ENCODE measurements around the gene PAK5.

PAK5 gene

DNA sequence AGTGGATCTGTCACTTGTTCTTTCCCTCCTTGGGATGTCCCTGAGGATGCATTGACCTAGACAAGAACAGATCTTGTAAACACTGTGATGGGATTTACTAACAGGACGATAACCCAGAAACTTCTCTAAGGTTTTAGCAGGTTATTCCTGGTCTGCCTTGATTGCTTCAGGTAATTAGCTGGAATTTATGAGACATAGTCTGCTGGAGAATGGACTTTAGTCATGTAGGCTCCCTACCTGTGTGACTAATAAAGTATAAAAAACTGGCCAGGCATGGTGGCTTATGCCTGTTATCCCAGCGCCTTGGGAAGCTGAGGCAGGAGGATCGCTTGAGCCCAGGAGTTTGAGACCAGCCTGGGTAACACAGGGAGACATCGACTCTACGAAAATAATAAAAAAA is 96.1 kb downstream of the PAK5 start:
- POLR2A ChIA-PET: no interaction called here
- CTCF ChIA-PET: interaction anchor here (1.3 kb wide), 1 partner anchor 11 kb away, joined by 3 read pairs; no protein-coding TSS in a partner anchor
- no peak for DNase-seq (ENCODE audit: extremely low spot score)
- TF ChIP-seq, protein P1, sequence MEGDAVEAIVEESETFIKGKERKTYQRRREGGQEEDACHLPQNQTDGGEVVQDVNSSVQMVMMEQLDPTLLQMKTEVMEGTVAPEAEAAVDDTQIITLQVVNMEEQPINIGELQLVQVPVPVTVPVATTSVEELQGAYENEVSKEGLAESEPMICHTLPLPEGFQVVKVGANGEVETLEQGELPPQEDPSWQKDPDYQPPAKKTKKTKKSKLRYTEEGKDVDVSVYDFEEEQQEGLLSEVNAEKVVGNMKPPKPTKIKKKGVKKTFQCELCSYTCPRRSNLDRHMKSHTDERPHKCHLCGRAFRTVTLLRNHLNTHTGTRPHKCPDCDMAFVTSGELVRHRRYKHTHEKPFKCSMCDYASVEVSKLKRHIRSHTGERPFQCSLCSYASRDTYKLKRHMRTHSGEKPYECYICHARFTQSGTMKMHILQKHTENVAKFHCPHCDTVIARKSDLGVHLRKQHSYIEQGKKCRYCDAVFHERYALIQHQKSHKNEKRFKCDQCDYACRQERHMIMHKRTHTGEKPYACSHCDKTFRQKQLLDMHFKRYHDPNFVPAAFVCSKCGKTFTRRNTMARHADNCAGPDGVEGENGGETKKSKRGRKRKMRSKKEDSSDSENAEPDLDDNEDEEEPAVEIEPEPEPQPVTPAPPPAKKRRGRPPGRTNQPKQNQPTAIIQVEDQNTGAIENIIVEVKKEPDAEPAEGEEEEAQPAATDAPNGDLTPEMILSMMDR (IDR thresholded peaks at IDR 0.05; ENCODE audit: control extremely low read depth, extremely low read depth, low read depth, missing control alignments): no peak

- ChIA-PET POLR2A (no interaction called here), CTCF (interaction anchor here (1.2 to 1.6 kb wide), 2 partner anchors 9 to 124 kb away, joined by 3 to 5 read pairs; no protein-coding TSS in a partner anchor)
- TF ChIP-seq, protein P1 (IDR thresholded peaks at IDR 0.05; ENCODE audit: control extremely low read depth, extremely low read depth, low read depth, missing control alignments): no peak
- DNase-seq (ENCODE audit: extremely low spot score): no peak
These were observed 96.9 kb downstream of the PAK5 start for GRCh38 chr20:9741996-9742395.

- POLR2A ChIA-PET: no interaction called here
- CTCF ChIA-PET: interaction anchor here (1.2 to 1.6 kb wide), 2 partner anchors 8 to 123 kb away, joined by 3 to 5 read pairs; no protein-coding TSS in a partner anchor
- no peak for DNase-seq (ENCODE audit: extremely low spot score)
- TF ChIP-seq, protein P1 (IDR thresholded peaks at IDR 0.05; ENCODE audit: control extremely low read depth, extremely low read depth, low read depth, missing control alignments): no peak
These were observed 98.4 kb downstream of the PAK5 start for GRCh38 chr20:9740486-9740885.

GRCh38 chr20:9739991-9740390 is 98.9 kb downstream of the PAK5 start:
- TF ChIP-seq, protein P1 (IDR thresholded peaks at IDR 0.05; ENCODE audit: control extremely low read depth, extremely low read depth, low read depth, missing control alignments): no peak
- CTCF ChIA-PET: no interaction called here
- no peak for DNase-seq (ENCODE audit: extremely low spot score)

DNA sequence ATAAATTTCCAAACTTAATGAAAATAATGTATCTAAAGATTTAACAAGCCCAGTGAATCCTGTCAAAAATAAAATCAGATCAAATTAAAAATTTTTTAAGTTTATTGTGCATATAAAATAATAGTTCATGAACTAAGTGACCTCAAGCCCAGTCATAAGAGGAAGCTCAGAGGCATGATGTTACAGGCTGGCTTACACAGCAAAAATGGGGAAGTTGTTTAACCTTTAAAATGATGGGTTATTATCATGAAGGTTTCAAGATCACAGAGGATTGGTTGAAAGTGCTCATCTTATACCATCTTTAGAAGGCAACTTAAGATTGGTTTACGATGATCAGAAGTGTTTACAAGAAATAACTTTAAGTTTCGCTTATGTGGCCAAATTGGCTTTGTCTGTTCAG is 102.5 kb downstream of the PAK5 start:
- TF ChIP-seq, protein P1 (IDR thresholded peaks at IDR 0.05; ENCODE audit: control extremely low read depth, extremely low read depth, low read depth, missing control alignments): no peak
- POLR2A ChIA-PET: no interaction called here
- no peak for DNase-seq (ENCODE audit: extremely low spot score)
- CTCF ChIA-PET: interaction anchor here (1.5 kb wide), 1 partner anchor 8 kb away, joined by 5 read pairs; no protein-coding TSS in a partner anchor

More at GRCh38 chr20:9739991-9740390, 98.9 kb downstream of the PAK5 start:
- POLR2A ChIA-PET: no interaction called here

- TF ChIP-seq, protein P1 (IDR thresholded peaks at IDR 0.05; ENCODE audit: control extremely low read depth, extremely low read depth, low read depth, missing control alignments): no peak
- ChIA-PET CTCF (no interaction called here), POLR2A (no interaction called here)
- DNase-seq (ENCODE audit: extremely low spot score): no peak
These were observed 115.2 kb downstream of the PAK5 start for GRCh38 chr20:9723501-9724202.

Measured in GM10248 (cell line).